A549 (cell line): ENCODE measurements around the gene LPIN3.

ENCODE experiments used
- CTCF ChIP-seq: fragments of >200 bp; sonication (Bioruptor Twin); formaldehyde crosslinking; IDR thresholded peaks from 3 replicates; pipeline ENCODE4 v1.5.1; 2016
- EHMT2 ChIP-seq: fragments of 200-600 bp; sonication (generic); IDR thresholded peaks from 2 replicates; pipeline ENCODE4 v1.6.1; 2016; ENCODE audit warnings: antibody characterized with exemption, low read depth, mild to moderate bottlenecking, moderate library complexity
- EP300 ChIP-seq, 2 experiments: fragments of >200 bp; sonication (Bioruptor Twin); formaldehyde crosslinking; IDR thresholded peaks; 2 replicates in 1 of 2; 3 replicates in 1 of 2; pipeline ENCODE4 v1.6.1; 2016 to 2017

GRCh38 chr20:41304002-41304401 is 36.6 kb upstream of the LPIN3 start:
- TF ChIP-seq EP300 (IDR thresholded peaks at IDR 0.05) (no peak), CTCF (no peak), EHMT2 (no peak)
